Measurements from ENCODE around the gene NUBPL. TPM values are rescaled to one million over a fixed set of nuclear protein-coding genes. Genes with fewer than 3 reads are reported as not detected.

The NUBPL gene
- total and polyA plus RNA-seq, 7 donors: 3.3 to 16.3 (median 8.5) TPM

DNA sequence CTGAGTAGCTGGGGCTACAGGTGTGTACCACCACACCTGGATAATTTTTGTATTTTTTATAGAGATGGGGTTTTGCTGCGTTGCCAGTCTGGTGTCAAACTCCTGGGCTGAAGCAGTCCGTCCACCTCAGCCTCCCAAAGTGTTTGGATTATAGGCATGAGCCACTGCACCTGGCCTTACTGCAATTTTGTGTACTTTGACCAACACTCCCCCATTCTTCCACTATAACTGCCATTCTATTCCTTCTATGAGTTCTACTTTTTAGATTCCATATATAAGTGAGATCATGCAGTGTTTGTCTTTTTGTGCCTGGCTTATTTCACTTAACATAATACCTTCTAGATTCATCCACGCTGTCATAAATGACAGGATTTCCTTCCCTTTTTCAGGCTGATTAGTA, 199.1 kb downstream of the NUBPL start:
- intact Hi-C loops (cut with DNase I): no loop called here
- H3K27ac ChIP-seq: no peak overlapping the region
- H3K36me3 ChIP-seq (ENCODE audit: insufficient read depth in 1 of 2, low read depth in 1 of 2): no peaks in the 10 kb centered on the region
- no peaks in the 10 kb centered on the region for H3K27me3 ChIP-seq (ENCODE audit: insufficient read depth in 3 of 3, low read length in 2 of 3)
- no peak for ATAC-seq
- DNase-seq: no peak
- WGBS, 3 donors: 61 to 65% (median 65%) methylated on average over 3 of the region's 3 CpGs
- no peak overlapping the region for H3K4me3 ChIP-seq
- no peaks in the 10 kb centered on the region for H3K9me3 ChIP-seq
- no peaks in the 10 kb centered on the region for H3K4me1 ChIP-seq
- TF ChIP-seq, protein P1, sequence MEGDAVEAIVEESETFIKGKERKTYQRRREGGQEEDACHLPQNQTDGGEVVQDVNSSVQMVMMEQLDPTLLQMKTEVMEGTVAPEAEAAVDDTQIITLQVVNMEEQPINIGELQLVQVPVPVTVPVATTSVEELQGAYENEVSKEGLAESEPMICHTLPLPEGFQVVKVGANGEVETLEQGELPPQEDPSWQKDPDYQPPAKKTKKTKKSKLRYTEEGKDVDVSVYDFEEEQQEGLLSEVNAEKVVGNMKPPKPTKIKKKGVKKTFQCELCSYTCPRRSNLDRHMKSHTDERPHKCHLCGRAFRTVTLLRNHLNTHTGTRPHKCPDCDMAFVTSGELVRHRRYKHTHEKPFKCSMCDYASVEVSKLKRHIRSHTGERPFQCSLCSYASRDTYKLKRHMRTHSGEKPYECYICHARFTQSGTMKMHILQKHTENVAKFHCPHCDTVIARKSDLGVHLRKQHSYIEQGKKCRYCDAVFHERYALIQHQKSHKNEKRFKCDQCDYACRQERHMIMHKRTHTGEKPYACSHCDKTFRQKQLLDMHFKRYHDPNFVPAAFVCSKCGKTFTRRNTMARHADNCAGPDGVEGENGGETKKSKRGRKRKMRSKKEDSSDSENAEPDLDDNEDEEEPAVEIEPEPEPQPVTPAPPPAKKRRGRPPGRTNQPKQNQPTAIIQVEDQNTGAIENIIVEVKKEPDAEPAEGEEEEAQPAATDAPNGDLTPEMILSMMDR (IDR thresholded peaks at IDR 0.05): no peak

DNA sequence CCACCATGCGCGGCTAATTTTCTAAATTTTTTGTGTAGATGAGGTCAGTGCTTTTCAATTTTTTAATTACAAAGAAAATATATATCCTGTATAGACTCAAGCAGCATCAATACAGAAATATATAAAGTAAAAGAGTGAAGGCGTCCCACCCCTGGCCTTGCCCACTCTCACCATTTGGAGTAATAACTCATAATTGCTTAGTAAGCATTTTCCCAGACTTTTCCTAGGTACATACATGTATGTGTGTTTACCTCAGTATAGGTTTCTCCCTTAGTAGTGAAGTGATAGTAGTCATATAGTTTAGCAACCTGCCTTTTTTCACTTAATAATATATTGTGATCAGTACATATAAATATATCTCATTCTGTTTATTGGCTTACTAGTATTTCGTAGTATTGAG, 200.1 kb downstream of the NUBPL start:
- 72 to 98% (median 74%) methylated on average over 4 of the region's 4 CpGs for WGBS, 3 donors
- intact Hi-C loops (cut with DNase I): no loop called here
- H3K4me1 ChIP-seq: no peaks in the 10 kb centered on the region
- DNase-seq: no peak
- H3K4me3 ChIP-seq: no peak overlapping the region
- no peak overlapping the region for H3K27ac ChIP-seq
- TF ChIP-seq, protein P1 (IDR thresholded peaks at IDR 0.05): no peak
- H3K27me3 ChIP-seq (ENCODE audit: insufficient read depth in 3 of 3, low read length in 2 of 3): no peaks in the 10 kb centered on the region
- no peak for ATAC-seq
- no peaks in the 10 kb centered on the region for H3K36me3 ChIP-seq (ENCODE audit: insufficient read depth in 1 of 2, low read depth in 1 of 2)
- no peaks in the 10 kb centered on the region for H3K9me3 ChIP-seq

DNA sequence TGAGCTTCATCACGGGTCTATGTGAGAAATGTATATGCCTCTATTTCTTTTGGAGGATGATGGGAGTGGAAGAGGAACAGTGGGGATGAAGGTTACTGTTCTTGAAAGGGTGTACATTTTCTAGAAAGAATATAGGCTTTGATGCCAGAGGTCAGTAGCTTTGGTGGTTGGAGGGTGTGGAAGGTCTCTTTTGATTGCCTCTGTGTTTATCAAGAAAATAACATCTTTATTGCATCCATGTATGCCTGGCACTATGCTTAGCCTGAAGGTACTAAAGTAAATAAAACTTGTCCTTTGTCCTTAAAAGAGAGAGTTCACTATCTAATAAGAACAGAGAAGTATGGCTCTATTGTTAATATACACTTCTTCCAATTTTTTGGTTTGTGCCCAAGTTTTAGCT, 201.8 kb downstream of the NUBPL start:
- Histone ChIP-seq H3K36me3 (ENCODE audit: insufficient read depth in 1 of 2, low read depth in 1 of 2) (no peaks in the 10 kb centered on the region), H3K4me3 (no peak overlapping the region), H3K27ac (no peak overlapping the region), H3K27me3 (ENCODE audit: insufficient read depth in 3 of 3, low read length in 2 of 3) (no peaks in the 10 kb centered on the region), H3K9me3 (no peaks in the 10 kb centered on the region), H3K4me1 (no peaks in the 10 kb centered on the region)
- no peak for DNase-seq
- ATAC-seq: no peak
- intact Hi-C loops (cut with DNase I): no loop called here
- 80 to 86% (median 86%) methylated on average over 1 of the region's 1 CpG for WGBS, 3 donors
- TF ChIP-seq, protein P1 (IDR thresholded peaks at IDR 0.05): no peak

DNA sequence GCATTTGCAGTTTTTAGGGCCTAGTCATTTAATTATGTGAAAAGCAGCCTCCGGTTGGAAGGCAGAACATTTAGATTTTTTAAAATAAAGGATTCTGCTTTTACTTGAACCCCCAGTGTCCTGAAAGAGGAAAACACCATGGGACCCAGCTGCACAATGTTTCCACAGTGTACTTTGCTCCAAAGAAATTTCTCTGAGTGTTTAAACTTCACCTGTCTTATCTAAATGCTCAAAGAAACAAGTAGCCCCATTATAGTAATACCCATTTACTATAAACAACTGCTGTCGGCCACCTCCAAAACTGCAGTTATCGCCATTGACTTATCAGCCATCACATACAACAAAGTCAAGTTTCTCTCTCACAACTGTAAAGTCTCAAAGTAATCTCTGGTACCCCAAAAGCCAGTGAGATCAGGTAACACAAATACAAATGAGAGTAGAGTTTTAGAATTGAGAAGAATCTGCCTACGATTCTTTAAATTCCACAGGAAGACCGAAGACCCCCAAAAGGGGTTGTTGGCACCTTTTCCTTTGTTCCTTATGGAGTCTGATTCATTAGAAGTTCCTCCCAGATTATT, 205.2 kb downstream of the NUBPL start:
- ATAC-seq (no peak), DNase-seq (no peak)
- Histone ChIP-seq H3K27ac (no peak overlapping the region), H3K27me3 (ENCODE audit: insufficient read depth in 3 of 3, low read length in 2 of 3) (no peaks in the 10 kb centered on the region), H3K9me3 (no peaks in the 10 kb centered on the region), H3K4me1 (no peaks in the 10 kb centered on the region), H3K36me3 (ENCODE audit: insufficient read depth in 1 of 2, low read depth in 1 of 2) (no peaks in the 10 kb centered on the region), H3K4me3 (no peak overlapping the region)
- WGBS, 3 donors: 82 to 90% (median 88%) methylated on average over 5 of the region's 5 CpGs
- intact Hi-C loops (cut with DNase I): no loop called here
- TF ChIP-seq, protein P1 (IDR thresholded peaks at IDR 0.05): no peak

DNA sequence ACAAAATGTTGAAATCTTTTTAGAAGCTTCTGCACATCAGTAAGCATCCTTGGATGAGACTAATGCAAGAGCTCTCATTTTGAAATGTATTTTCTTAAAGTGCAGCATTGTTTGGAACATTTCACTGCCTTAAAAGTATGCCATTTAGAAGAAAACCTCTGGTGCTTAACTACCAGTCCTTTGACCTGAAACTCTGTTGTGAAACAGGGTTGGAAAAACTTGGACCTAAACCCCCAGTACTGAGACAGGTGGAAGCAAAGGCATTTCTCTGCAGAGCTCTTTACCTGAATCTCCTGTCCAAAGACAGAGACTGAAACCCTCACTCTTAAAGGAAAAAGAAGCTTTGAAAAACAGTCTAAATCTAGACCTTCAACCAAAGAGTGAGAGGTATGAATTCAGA, 207.2 kb downstream of the NUBPL start:
- Histone ChIP-seq H3K9me3 (no peaks in the 10 kb centered on the region), H3K4me3 (no peak overlapping the region), H3K27ac (no peak overlapping the region), H3K27me3 (ENCODE audit: insufficient read depth in 3 of 3, low read length in 2 of 3) (no peaks in the 10 kb centered on the region), H3K4me1 (no peaks in the 10 kb centered on the region), H3K36me3 (ENCODE audit: insufficient read depth in 1 of 2, low read depth in 1 of 2) (no peaks in the 10 kb centered on the region)
- intact Hi-C loops (cut with DNase I): no loop called here
- TF ChIP-seq, protein P1 (IDR thresholded peaks at IDR 0.05): no peak
- ATAC-seq (no peak), DNase-seq (no peak)
